Stimulated activated CD8-positive, alpha-beta memory T cell treated with anti-CD3 and anti-CD28 coated beads, Interleukin-15, amount 100 ng/mL, for 24 hours (primary cell): ENCODE results near the gene EREG.
"Not testable (repeated sequence)": the region's sequence is repeated elsewhere in the genome, so short reads cannot be mapped to it uniquely, and the experiment has no call there.

ENCODE experiments used
- DNase-seq: peaks from one replicate; pipeline ENCODE4 v3.0.0-alpha.2; 2020; ENCODE audit warnings: low read depth

Gene EREG

GRCh38 chr4:74364652-74365491, at the start of gene EREG:
Gene EREG, plus strand, starts transcription at chr4:74365145. Its CDS starts 164 bp downstream, at chr4:74365309.
- no peak for DNase-seq

DNA sequence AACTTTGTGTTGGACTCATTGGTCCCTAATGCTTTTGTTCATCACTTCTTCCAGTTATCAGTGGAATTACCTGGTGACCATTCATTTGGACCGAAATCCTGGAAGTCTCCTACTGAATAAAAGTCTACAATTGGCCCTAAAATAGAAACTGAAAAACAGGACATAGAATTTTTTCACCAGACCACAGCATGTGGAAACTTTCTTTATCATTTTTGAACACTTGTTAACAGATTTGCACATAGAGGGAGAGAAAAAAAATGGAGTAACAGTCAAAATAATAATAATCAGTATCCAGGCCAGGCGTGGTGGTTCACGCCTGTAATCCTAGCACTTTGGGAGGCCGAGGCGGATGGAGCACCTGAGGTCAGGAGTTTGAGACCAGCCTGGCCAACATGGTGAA, 49.6 kb upstream of the EREG start:
- DNase-seq = no peak

DNA sequence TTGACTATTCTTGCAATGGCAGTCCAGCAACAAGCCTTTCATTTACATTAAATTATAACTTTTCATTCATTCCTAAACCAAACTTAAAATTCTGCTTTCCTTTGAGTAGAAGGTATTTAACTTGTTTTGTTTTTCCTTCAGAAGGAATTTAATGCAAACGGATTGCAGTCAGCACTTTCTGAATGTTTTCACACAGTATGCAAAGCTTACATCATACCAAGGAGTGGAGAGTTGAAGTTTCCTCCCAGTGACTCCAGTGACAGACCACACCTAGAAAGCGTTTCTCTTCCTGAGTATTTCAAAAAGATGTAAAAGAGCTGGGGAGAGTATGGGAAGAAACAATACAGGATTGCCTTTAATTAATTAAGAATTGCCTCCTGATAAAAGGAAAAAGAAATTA, 48.5 kb upstream of the EREG start:
- DNase-seq = no peak

GRCh38 chr4:74317616-74318246, 47.2 kb upstream of the EREG start:
- no peak for DNase-seq

- DNase-seq = no peak
These were observed 46.7 kb upstream of the EREG start for GRCh38 chr4:74318276-74318675.

- DNase-seq = no peak
These were observed 45.5 kb upstream of the EREG start for GRCh38 chr4:74319470-74319869.

DNA sequence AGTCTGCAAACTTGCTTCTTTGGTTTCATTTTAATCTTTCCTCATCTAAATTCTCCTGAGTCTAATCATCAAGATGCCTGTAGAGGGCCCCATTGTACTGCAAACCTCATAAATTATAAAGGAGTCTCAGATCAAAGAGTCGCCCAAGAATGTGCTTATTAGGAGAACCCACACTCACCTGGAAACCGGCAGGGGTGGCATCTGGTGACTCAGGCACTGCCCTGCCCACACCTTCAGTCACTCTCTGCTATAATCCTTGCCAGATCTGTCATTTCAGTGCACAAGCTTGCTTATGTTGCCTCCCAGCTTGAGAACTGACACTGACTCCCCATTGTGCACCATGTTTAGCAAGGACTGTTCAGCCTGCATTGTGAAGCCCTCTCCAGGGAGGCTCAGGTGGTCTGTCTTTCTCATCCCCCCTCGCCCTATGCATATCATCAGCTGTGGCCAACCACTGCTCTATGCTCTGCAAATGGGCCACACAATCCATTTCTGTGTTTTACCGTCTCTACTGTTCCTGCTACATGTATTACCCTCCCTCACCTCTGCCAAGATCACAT, 44.3 kb upstream of the EREG start:
- DNase-seq = no peak

GRCh38 chr4:74322301-74322700, 42.6 kb upstream of the EREG start:
- no peak for DNase-seq

DNA sequence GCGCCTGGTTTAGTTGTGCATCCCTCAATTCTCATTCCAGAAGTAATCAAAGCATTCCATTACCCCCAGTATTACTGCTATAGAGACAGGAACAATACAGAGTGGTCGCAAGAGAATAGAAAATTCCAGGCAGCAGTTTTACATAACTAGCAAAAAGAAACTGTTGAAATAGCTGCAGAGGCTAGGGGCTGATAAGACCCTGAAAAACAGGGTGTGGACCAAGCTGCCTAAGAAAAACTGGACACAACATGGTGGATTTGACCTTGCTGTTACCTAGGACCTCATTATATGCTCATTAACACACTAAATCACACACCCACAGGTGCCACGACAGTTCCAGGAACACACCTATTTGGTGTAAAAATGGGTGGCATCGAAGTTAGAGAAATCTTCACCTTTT, 41.3 kb upstream of the EREG start:
- no peak for DNase-seq

GRCh38 chr4:74324262-74324661, 40.7 kb upstream of the EREG start:
- DNase-seq = no peak

GRCh38 chr4:74325886-74326285, 39.1 kb upstream of the EREG start:
- no peak for DNase-seq

DNA sequence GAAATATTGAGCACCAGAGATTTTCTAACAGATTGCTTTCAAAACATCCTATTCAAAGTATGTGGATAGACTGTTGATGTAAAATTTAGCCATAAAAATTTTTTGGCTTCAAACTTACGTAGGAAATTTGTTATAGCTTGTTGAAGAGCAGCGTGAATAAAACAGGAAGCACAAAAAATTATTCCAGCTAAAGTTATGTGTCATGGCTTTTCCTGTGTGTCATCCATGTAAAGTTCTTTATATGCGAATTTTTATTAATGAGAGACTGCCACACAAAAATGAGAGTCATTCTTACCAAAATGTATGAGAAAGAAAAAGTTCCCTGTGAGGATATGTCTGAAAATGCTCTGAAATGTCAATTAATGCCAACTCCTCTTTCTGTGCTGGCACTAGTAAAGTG, 37.2 kb upstream of the EREG start:
- DNase-seq = no peak

GRCh38 chr4:74328501-74328900, 36.4 kb upstream of the EREG start:
- no peak for DNase-seq

GRCh38 chr4:74329307-74329706, 35.6 kb upstream of the EREG start:
- no peak for DNase-seq

GRCh38 chr4:74330295-74330750, 34.6 kb upstream of the EREG start:
- no peak for DNase-seq

GRCh38 chr4:74331252-74331651, 33.7 kb upstream of the EREG start:
- DNase-seq = no peak

- no peak for DNase-seq
These were observed 33.0 kb upstream of the EREG start for GRCh38 chr4:74331944-74332343.

DNA sequence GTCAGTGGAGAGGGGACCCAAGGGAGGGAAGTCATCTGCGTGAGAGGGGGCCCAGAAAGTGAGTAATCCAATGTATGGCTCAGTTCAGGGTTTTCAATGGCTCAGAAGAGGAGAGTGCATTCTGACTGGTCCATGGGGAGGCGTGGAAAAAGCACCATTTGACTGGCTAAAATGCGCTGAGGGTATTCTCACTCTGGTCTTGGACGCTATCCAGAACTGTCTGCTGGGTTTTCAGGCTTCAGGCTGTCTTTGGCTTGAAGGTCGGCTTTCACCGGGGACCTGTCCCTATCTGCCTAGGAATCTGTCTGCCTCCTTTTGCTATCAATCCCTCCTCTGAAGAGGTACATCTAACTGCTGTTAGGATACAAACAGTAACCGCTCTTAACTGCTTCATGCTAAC, 30.3 kb upstream of the EREG start:
- no peak for DNase-seq

- DNase-seq = no peak
These were observed 29.5 kb upstream of the EREG start for GRCh38 chr4:74335341-74336021.

GRCh38 chr4:74338792-74339333, 26.1 kb upstream of the EREG start:
- no peak for DNase-seq

DNA sequence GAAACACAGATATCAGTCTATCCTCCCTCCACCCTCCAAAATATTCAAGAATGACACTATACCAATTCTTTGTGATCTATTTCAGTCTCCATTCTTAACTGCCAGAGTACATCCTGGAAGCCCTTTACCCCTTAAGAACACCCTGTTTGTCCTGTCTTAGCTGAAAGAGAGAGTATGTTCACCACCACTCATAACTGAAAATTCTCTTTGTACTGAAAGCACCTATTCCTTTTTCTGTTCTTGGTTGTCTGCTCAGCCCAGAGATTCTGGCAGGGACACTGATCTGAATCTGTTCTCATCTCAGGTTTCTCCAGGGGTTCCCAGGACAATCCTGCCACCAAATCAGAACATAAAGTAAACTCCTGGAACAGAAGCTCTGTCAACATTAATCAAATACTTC, 25.4 kb upstream of the EREG start:
- DNase-seq = no peak

DNA sequence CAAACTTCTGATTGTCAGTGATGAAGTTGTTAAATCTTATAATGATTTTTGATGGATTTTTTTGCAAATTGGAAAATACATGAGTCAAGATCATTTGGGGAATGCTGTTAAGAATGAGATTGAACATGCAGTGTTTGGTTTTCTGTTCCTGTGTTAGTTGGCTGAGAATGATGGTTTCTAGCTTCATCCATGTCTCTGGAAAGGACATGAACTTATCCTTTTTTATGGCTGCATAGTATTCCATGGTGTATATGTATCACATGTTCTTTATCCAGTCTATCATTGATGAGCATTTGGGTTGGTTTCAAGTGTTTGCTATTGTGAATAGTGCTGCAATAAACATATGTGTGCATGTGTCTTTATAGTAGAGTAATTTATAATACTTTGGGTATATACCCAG, 24.5 kb upstream of the EREG start:
- not testable (repeated sequence) for DNase-seq
